B cell (primary cell): ENCODE measurements around the gene HMG20A.

ENCODE experiments used
- CTCF ChIP-seq: fragments of 200-600 bp; IDR thresholded peaks from one replicate; pipeline ENCODE4 v1.8.0; 2022; ENCODE audit warnings: antibody characterized with exemption, mild to moderate bottlenecking
- EZH2 ChIP-seq: IDR thresholded peaks from 2 replicates; pipeline ENCODE4 v1.6.1; 2012; ENCODE audit warnings: borderline replicate concordance, low read depth, mild to moderate bottlenecking, moderate library complexity, low read length; ENCODE audit not compliant: insufficient read depth, poor library complexity, severe bottlenecking

GRCh38 chr15:77406846-77407245 is 13.8 kb upstream of the HMG20A start:
- no peak for TF ChIP-seq CTCF
- TF ChIP-seq EZH2: no peak
